Pancreas (tissue), 10 donors: ENCODE data around the gene BTBD9. TPM values are rescaled to one million over a fixed set of nuclear protein-coding genes. Genes with fewer than 3 reads are reported as not detected.
A peak's percentile ranks its signal among the peaks of the same experiment; 100 is the strongest.

Experiments used
- ATAC-seq, 4 donors: fragments of 200-7000 bp; cut with Tn5 transposase; one replicate each; pipeline versions ENCODE4 v1.8.0 to v1.9.1; 2020; ENCODE audit warnings: mild to moderate bottlenecking in 4 of 4, moderate library complexity in 4 of 4
- DNase-seq, 6 donors: peaks; one replicate each; pipeline ENCODE4 v3.0.0-alpha.2; 2020
- FAIRE-seq: peaks from 2 replicates; lab custom pipeline; 2012; peaks lifted over from hg19 to GRCh38; lab: Jason Lieb, UNC
- H3K27ac ChIP-seq, 4 donors: fragments of 200-600 bp; sonication (generic); 1 replicate in 3 of 4; 2 replicates in 1 of 4; pipeline versions ENCODE4 v1.5.0 to v1.8.0; 2020
- H3K27me3 ChIP-seq, 4 donors: fragments of 200-600 bp; one replicate each; pipeline ENCODE4 v1.8.0; 2021
- H3K36me3 ChIP-seq, 3 donors: fragments of 200-600 bp; sonication (generic) in 1 of 3; one replicate each; pipeline versions ENCODE4 v1.5.0 to v1.8.0; 2020 to 2021
- H3K4me1 ChIP-seq, 3 donors: fragments of 200-600 bp; one replicate each; pipeline ENCODE4 v1.8.0; 2021
- H3K4me3 ChIP-seq, 4 donors: fragments of 200-600 bp; sonication (generic) in 2 of 4; one replicate each; pipeline versions ENCODE4 v1.5.0 to v1.8.0; 2020 to 2021
- H3K9me3 ChIP-seq, 4 donors: fragments of 200-600 bp; one replicate each; pipeline ENCODE4 v1.8.0; 2021
- WGBS, 2 donors: extraction: QIAGEN DNeasy Blood & Tissue Kit; methylation state at CpG; one replicate each; pipeline ENCODE4 v1.1.7; 2013; 5-methylcytosine and 5-hydroxymethylcytosine counted together
- intact Hi-C, 3 donors: fragments of 100-400 bp; cut with DNase I; formaldehyde crosslinking; loops; one replicate each; pipeline versions ENCODE4 v1.11.1 to v1.14.2; 2022
- polyA plus RNA-seq, 2 donors: library from polyadenylated mRNA; stranded (reverse); fragments of 200-250 nt; gene quantifications; one replicate each; pipeline ENCODE4 v1.2.3, GENCODE V29; 2013
- total RNA-seq, 6 donors: library from RNA; stranded (reverse); fragmentation: NEBNext Ultra II Directional in 4 of 6; extraction: Animal tissue kit (Norgen Biotek cat#: 25700) in 4 of 6; gene quantifications; one replicate each; pipeline versions ENCODE4 v1.2.1 to v1.2.4, GENCODE V29; 2021 to 2023
- TF ChIP-seq, protein P1 (sequence below), 4 donors: fragments of 200-600 bp; sonication (generic) in 3 of 4; IDR thresholded peaks; one replicate each; pipeline versions ENCODE4 v1.5.0 to v1.8.0; 2021; ENCODE audit warnings: antibody characterized with exemption in 4 of 4
- donor health status: healthy with polysubstance abuse.
- donor health status: DM: no; HTN: no; CAD: no; lungs with moderate emphysema.
- donor health status: DM: no; HTN: no; CAD: no.
- donor health status: control.
- donor health status: control.
- donor health status: Bipolar disorder and iron deficiency.
- donor health status: DM: yes; HTN: yes; CAD: no.
- donor health status: DM: no; HTN: no; CAD: no.
- donor health status: DM: no; HTN: no; CAD: no.
- donor health status: DM: yes; HTN: yes; CAD: no.

The BTBD9 gene
- total and polyA plus RNA-seq, 8 donors: 2.2 to 11.0 (median 7.1) TPM

DNA sequence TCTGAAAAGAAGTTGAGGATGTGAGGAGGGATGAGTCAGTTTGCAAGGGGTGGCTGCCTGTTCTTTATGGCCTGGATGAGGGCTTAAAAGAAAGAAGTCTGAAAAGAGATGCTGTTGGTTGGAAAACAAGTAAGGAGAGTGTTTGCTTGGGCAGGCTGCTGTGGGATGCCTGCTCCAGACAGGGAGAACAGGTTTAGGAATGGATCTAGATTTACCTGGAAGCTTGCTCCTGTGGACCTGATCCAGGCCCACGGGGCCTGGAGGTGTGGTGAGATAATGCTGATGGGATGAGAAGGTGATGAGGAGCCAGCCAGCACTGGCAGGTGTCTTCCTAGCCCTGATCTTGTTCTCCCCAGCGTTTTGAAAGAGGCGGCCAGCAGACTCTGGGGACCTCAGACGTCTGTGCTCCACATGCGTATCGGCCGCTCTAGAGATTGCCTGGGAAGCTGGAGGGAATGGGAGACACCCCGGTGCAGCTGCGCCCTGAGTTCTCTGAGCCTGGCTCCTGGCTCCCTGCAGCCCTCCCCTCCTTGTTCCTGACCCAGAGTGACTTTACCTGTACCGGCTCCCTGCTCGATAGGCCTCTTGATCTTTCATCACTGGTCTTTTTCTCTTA lies 488.9 kb downstream of the BTBD9 start:
- no peak for FAIRE-seq

GRCh38 chr6:38150021-38150420 lies 489.7 kb downstream of the BTBD9 start:
- DNase-seq (no peak), FAIRE-seq (no peak), ATAC-seq (no peak)
- Histone ChIP-seq H3K4me1 (peaks cover 4 to 17% (median 5%) of the 10 kb centered on the region in 3 donors), H3K27me3 (no peaks in the 10 kb centered on the region), H3K4me3 (no peak overlapping the region), H3K9me3 (no peaks in the 10 kb centered on the region), H3K27ac (no peak overlapping the region), H3K36me3 (no peaks in the 10 kb centered on the region)
- TF ChIP-seq, protein P1, sequence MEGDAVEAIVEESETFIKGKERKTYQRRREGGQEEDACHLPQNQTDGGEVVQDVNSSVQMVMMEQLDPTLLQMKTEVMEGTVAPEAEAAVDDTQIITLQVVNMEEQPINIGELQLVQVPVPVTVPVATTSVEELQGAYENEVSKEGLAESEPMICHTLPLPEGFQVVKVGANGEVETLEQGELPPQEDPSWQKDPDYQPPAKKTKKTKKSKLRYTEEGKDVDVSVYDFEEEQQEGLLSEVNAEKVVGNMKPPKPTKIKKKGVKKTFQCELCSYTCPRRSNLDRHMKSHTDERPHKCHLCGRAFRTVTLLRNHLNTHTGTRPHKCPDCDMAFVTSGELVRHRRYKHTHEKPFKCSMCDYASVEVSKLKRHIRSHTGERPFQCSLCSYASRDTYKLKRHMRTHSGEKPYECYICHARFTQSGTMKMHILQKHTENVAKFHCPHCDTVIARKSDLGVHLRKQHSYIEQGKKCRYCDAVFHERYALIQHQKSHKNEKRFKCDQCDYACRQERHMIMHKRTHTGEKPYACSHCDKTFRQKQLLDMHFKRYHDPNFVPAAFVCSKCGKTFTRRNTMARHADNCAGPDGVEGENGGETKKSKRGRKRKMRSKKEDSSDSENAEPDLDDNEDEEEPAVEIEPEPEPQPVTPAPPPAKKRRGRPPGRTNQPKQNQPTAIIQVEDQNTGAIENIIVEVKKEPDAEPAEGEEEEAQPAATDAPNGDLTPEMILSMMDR (IDR thresholded peaks at IDR 0.05): no peak
- 71 to 75% methylated on average over 3 of the region's 3 CpGs for WGBS, 2 donors
- intact Hi-C loops: no loop called here

More for the DNA sequence above, 488.9 kb downstream of the BTBD9 start:
- Histone ChIP-seq H3K27me3 (no peaks in the 10 kb centered on the region), H3K27ac (no peak overlapping the region), H3K4me3 (no peak overlapping the region), H3K9me3 (no peaks in the 10 kb centered on the region), H3K36me3 (no peaks in the 10 kb centered on the region), H3K4me1 (peaks cover 4 to 17% (median 5%) of the 10 kb centered on the region in 3 donors)
- intact Hi-C loops: no loop called here
- ATAC-seq (no peak), DNase-seq (no peak)
- TF ChIP-seq, protein P1 (IDR thresholded peaks at IDR 0.05): no peak
- WGBS, 2 donors: 87 to 90% methylated on average over 11 of the region's 11 CpGs

GRCh38 chr6:38149531-38149930 lies 490.2 kb downstream of the BTBD9 start:
- intact Hi-C loops: no loop called here
- ATAC-seq (peak; percentile 58 to 79 (median 72)), FAIRE-seq (no peak), DNase-seq (peak in 2 of 6 donors; percentile 40 to 48)
- 59 to 73% methylated on average over 1 to 2 of the region's 2 CpGs for WGBS, 2 donors
- H3K4me1 ChIP-seq: peaks cover 4 to 17% (median 5%) of the 10 kb centered on the region in 3 donors
- no peaks in the 10 kb centered on the region for H3K9me3 ChIP-seq
- no peak overlapping the region for H3K4me3 ChIP-seq
- no peak overlapping the region for H3K27ac ChIP-seq
- TF ChIP-seq, protein P1 (IDR thresholded peaks at IDR 0.05): no peak
- no peaks in the 10 kb centered on the region for H3K36me3 ChIP-seq
- no peaks in the 10 kb centered on the region for H3K27me3 ChIP-seq

DNA sequence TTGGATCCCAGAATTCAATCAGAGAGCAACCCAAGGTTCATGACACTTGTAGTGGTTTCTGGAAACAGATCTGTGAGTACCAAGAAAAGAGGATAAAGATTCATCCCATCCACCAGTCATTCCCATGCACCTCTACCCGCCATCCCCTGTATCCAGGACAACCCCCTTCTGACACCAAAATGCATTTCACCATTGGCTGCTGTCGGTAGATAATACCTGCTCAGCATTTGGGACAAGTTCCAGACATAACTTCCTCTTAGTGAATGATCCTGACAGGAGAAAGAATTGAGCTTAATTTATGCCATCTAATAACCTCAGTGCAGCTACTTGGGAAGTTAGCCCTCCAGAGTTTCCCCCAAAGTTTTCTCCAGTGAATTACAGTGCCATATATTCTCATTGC lies 491.1 kb downstream of the BTBD9 start:
- Histone ChIP-seq H3K36me3 (no peaks in the 10 kb centered on the region), H3K4me3 (no peak overlapping the region), H3K9me3 (no peaks in the 10 kb centered on the region), H3K27me3 (no peaks in the 10 kb centered on the region), H3K4me1 (peaks cover 4 to 17% (median 5%) of the 10 kb centered on the region in 3 donors), H3K27ac (no peak overlapping the region)
- 79 to 85% methylated on average over 2 of the region's 2 CpGs for WGBS, 2 donors
- DNase-seq (no peak), ATAC-seq (no peak), FAIRE-seq (no peak)
- intact Hi-C loops: no loop called here
- TF ChIP-seq, protein P1 (IDR thresholded peaks at IDR 0.05): no peak

GRCh38 chr6:38146734-38147027 lies 493.0 kb downstream of the BTBD9 start:
- no peak overlapping the region for H3K27ac ChIP-seq
- no peak overlapping the region for H3K4me3 ChIP-seq
- FAIRE-seq (no peak), ATAC-seq (no peak), DNase-seq (no peak)
- TF ChIP-seq, protein P1 (IDR thresholded peaks at IDR 0.05): no peak
- intact Hi-C loops: no loop called here
- H3K9me3 ChIP-seq: no peaks in the 10 kb centered on the region
- H3K4me1 ChIP-seq: peaks cover 4 to 9% (median 5%) of the 10 kb centered on the region in 3 donors
- H3K36me3 ChIP-seq: no peaks in the 10 kb centered on the region
- H3K27me3 ChIP-seq: no peaks in the 10 kb centered on the region
- WGBS, 2 donors: 90 to 97% methylated on average over 1 of the region's 1 CpG
